ENCODE data around the gene RIPOR1.

GRCh38 chr16:67525176-67525860, 3.3 kb upstream of the RIPOR1 start:
- TF ChIP-seq CTCF (IDR thresholded peaks at IDR 0.05; ENCODE audit: insufficient read depth, low read length), result no peak
- no peak for TF ChIP-seq POLR2AphosphoS5 (IDR thresholded peaks at IDR 0.05; ENCODE audit: low read depth)
- TF ChIP-seq GABPA (IDR thresholded peaks at IDR 0.05; ENCODE audit: low read depth), result no peak
- no peak for TF ChIP-seq REST (IDR thresholded peaks at IDR 0.05; ENCODE audit: insufficient replicate concordance, low read depth)
- no peak for TF ChIP-seq SPI1 (IDR thresholded peaks at IDR 0.05; ENCODE audit: borderline replicate concordance, low read depth)
